Activated CD4-positive, alpha-beta T cell treated with anti-CD3 and anti-CD28 coated beads, Interleukin-2, amount 10 ng/mL, durations not matched to agents 7 days and 5 days (primary cell): ENCODE results near the gene SLC22A4. TPM values are rescaled to one million over a fixed set of nuclear protein-coding genes. Genes with fewer than 3 reads are reported as not detected.

ENCODE experiments used
- CTCF ChIA-PET: fragments of 350-600 bp; sonication (Branson Sonifier 250); formaldehyde crosslinking; loops from one replicate; lab custom pipeline; 2021; ENCODE audit warnings: antibody characterized with exemption; lab: Charles Lee
- POLR2A ChIA-PET: fragments of 350-600 bp; sonication (Branson Sonifier 250); formaldehyde crosslinking; loops from one replicate; lab custom pipeline; 2021; ENCODE audit warnings: antibody characterized with exemption; lab: Charles Lee
- DNase-seq: peaks from one replicate; pipeline ENCODE4 v3.0.0-alpha.2; 2020
- H3K27ac Mint-ChIP-seq: one replicate; pipeline ENCODE4 v1.8.0; 2021; ENCODE audit warnings: mild to moderate bottlenecking, moderate library complexity, mixed read lengths
- H3K27me3 Mint-ChIP-seq: one replicate; pipeline ENCODE4 v1.8.0; 2021; ENCODE audit warnings: mixed read lengths
- H3K36me3 Mint-ChIP-seq: one replicate; pipeline ENCODE4 v1.8.0; 2021; ENCODE audit warnings: low read depth, mixed read lengths
- H3K4me1 Mint-ChIP-seq: one replicate; pipeline ENCODE4 v1.8.0; 2021; ENCODE audit warnings: mixed read lengths
- H3K4me3 Mint-ChIP-seq: one replicate; pipeline ENCODE4 v1.8.0; 2021; ENCODE audit warnings: mild to moderate bottlenecking, moderate library complexity, mixed read lengths
- H3K9me3 Mint-ChIP-seq: one replicate; pipeline ENCODE4 v1.8.0; 2021; ENCODE audit warnings: mixed read lengths
- total RNA-seq, 2 experiments: library from RNA; stranded (reverse); gene quantifications; one replicate each; pipeline ENCODE4 v1.2.3, GENCODE V29; 2021

The SLC22A4 gene
- total RNA-seq, 2 experiments from 2014 or later = not detected

DNA sequence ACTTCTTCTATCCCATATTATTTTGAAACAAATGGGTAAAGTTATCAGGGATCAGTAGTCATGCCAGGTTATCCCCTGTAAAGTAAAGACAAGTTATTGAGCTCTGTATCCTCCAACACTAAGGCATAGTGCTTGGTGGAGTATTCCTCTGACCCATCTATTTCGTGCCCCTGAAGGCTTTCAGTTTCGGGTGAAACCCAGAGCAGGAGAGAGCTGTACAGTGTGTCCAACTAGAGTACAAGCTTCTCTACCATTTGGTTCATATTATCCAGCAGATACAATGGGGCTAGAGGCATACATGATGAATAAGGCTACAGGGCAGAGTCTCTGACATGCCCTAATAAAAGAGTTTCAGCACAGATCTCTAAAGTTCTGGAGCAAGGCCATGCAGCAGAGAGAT, 3.2 kb upstream of the SLC22A4 start:
- Mint-ChIP-seq H3K27ac (no peak overlapping the region), H3K9me3 (no peaks in the 10 kb centered on the region), H3K27me3 (peaks cover 19% of the 10 kb centered on the region), H3K4me3 (no peak overlapping the region), H3K4me1 (peaks cover 19% of the 10 kb centered on the region), H3K36me3 (no peaks in the 10 kb centered on the region)
- CTCF ChIA-PET = interaction anchor here (1.2 to 1.7 kb wide), 3 partner anchors 8 to 19 kb away, joined by 3 to 5 read pairs (median 4); no protein-coding TSS in a partner anchor
- no peak for DNase-seq
- POLR2A ChIA-PET = no interaction called here

- ChIA-PET POLR2A (no interaction called here), CTCF (interaction anchor here (0.8 to 2.1 kb wide), 6 partner anchors 8 to 28 kb away, joined by 3 to 6 read pairs (median 4); no protein-coding TSS in a partner anchor)
- DNase-seq = peak; percentile 43
- peak overlapping the region; percentile 83 for H3K4me3 Mint-ChIP-seq
- no peak overlapping the region for H3K27ac Mint-ChIP-seq
- H3K36me3 Mint-ChIP-seq = no peaks in the 10 kb centered on the region
- H3K9me3 Mint-ChIP-seq = no peaks in the 10 kb centered on the region
- peaks cover 23% of the 10 kb centered on the region for H3K4me1 Mint-ChIP-seq
- H3K27me3 Mint-ChIP-seq = peaks cover 19% of the 10 kb centered on the region
Observed at GRCh38 chr5:132293066-132293991, 865 bp upstream of the SLC22A4 start.

GRCh38 chr5:132294728-132295504, 722 bp downstream of the SLC22A4 start:
- CTCF ChIA-PET = interaction anchor here (0.9 to 1.8 kb wide), 3 partner anchors 9 to 16 kb away, joined by 3 to 6 read pairs (median 5); no protein-coding TSS in a partner anchor
- Mint-ChIP-seq H3K27me3 (peaks cover 17% of the 10 kb centered on the region), H3K9me3 (no peaks in the 10 kb centered on the region), H3K27ac (peak overlapping the region; percentile 28), H3K4me3 (peak overlapping the region; percentile 83), H3K4me1 (peaks cover 24% of the 10 kb centered on the region), H3K36me3 (no peaks in the 10 kb centered on the region)
- POLR2A ChIA-PET = no interaction called here
- peak; percentile 48 for DNase-seq

- no peaks in the 10 kb centered on the region for H3K9me3 Mint-ChIP-seq
- H3K27ac Mint-ChIP-seq = no peak overlapping the region
- peak overlapping the region; percentile 83 for H3K4me3 Mint-ChIP-seq
- ChIA-PET POLR2A (no interaction called here), CTCF (interaction anchor here (0.6 to 0.9 kb wide), 2 partner anchors 13 to 444 kb away, joined by 3 to 6 read pairs; no protein-coding TSS in a partner anchor)
- H3K27me3 Mint-ChIP-seq = peaks cover 13% of the 10 kb centered on the region
- DNase-seq = no peak
- H3K4me1 Mint-ChIP-seq = peaks cover 24% of the 10 kb centered on the region
- no peaks in the 10 kb centered on the region for H3K36me3 Mint-ChIP-seq
Observed at GRCh38 chr5:132295505-132296411, 1.6 kb downstream of the SLC22A4 start.

GRCh38 chr5:132296412-132297016, 2.3 kb downstream of the SLC22A4 start:
- H3K36me3 Mint-ChIP-seq = no peaks in the 10 kb centered on the region
- H3K27me3 Mint-ChIP-seq = peaks cover 7% of the 10 kb centered on the region
- CTCF ChIA-PET = interaction anchor here (0.6 kb wide), 1 partner anchor 443 kb away, joined by 6 read pairs; no protein-coding TSS in a partner anchor
- H3K4me1 Mint-ChIP-seq = peaks cover 24% of the 10 kb centered on the region
- no peaks in the 10 kb centered on the region for H3K9me3 Mint-ChIP-seq
- no peak for DNase-seq
- POLR2A ChIA-PET = no interaction called here
- H3K4me3 Mint-ChIP-seq = no peak overlapping the region
- H3K27ac Mint-ChIP-seq = no peak overlapping the region

- H3K27me3 Mint-ChIP-seq = peaks cover 6% of the 10 kb centered on the region
- CTCF ChIA-PET = no interaction called here
- no peak overlapping the region for H3K4me3 Mint-ChIP-seq
- no peak overlapping the region for H3K27ac Mint-ChIP-seq
- H3K36me3 Mint-ChIP-seq = no peaks in the 10 kb centered on the region
- POLR2A ChIA-PET = no interaction called here
- no peak for DNase-seq
- H3K4me1 Mint-ChIP-seq = peaks cover 24% of the 10 kb centered on the region
- H3K9me3 Mint-ChIP-seq = no peaks in the 10 kb centered on the region
Observed at GRCh38 chr5:132297211-132297940, 3.2 kb downstream of the SLC22A4 start.

- H3K36me3 Mint-ChIP-seq = no peaks in the 10 kb centered on the region
- H3K4me1 Mint-ChIP-seq = peaks cover 23% of the 10 kb centered on the region
- no peak overlapping the region for H3K4me3 Mint-ChIP-seq
- no peaks in the 10 kb centered on the region for H3K9me3 Mint-ChIP-seq
- peaks cover 2% of the 10 kb centered on the region for H3K27me3 Mint-ChIP-seq
- POLR2A ChIA-PET = no interaction called here
- no peak for DNase-seq
- CTCF ChIA-PET = no interaction called here
- H3K27ac Mint-ChIP-seq = no peak overlapping the region
Observed at GRCh38 chr5:132298298-132299212, 4.4 kb downstream of the SLC22A4 start.

- no peaks in the 10 kb centered on the region for H3K9me3 Mint-ChIP-seq
- no peaks in the 10 kb centered on the region for H3K27me3 Mint-ChIP-seq
- peaks cover 15% of the 10 kb centered on the region for H3K4me1 Mint-ChIP-seq
- no peaks in the 10 kb centered on the region for H3K36me3 Mint-ChIP-seq
- DNase-seq = no peak
- ChIA-PET POLR2A (no interaction called here), CTCF (no interaction called here)
- H3K4me3 Mint-ChIP-seq = no peak overlapping the region
- H3K27ac Mint-ChIP-seq = no peak overlapping the region
Observed at GRCh38 chr5:132299917-132300316, 5.7 kb downstream of the SLC22A4 start.

DNA sequence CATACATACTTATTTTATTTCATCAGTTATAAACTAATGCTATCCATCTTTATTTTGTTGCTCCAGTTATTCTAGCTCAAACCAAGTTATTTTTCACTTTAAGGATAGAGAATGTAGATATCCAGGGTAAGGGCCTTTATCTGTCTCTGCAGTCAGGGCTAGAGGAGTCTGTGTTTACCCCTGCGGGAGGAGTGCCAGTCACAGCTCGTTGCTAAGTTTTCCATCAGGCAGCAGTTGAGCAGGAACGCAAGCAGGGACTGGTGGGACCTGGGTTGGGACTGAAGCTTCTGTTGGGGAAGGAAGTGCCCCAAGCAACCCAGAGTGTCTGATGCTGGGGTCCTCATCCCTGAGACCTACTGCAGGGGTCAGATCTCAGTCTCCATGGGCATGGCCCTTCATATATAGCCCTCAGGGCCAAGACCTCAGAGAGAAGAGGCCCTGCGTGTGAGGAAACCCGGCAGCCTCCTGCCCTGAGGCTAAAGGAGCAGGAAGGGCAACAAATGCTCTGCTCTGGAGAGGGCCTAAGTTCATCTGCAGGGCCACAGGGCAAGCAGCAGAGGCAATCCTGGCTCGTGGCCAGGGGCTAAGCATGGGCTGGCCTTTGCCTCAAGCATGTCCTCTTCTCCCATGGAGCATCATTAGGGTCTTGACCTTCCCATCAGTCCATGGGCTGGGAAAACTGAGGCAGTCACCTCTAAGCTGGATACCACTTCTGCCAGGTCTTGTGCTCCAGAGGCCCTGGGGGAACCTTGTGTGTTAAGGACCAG, 6.6 kb downstream of the SLC22A4 start:
- CTCF ChIA-PET = interaction anchor here (0.9 to 1.4 kb wide), 2 partner anchors 9 to 15 kb away, joined by 3 read pairs; no protein-coding TSS in a partner anchor
- Mint-ChIP-seq H3K4me3 (no peak overlapping the region), H3K27ac (no peak overlapping the region), H3K9me3 (peaks cover 2% of the 10 kb centered on the region), H3K27me3 (peaks cover 4% of the 10 kb centered on the region), H3K36me3 (peaks cover 2% of the 10 kb centered on the region), H3K4me1 (peaks cover 7% of the 10 kb centered on the region)
- POLR2A ChIA-PET = no interaction called here
- no peak for DNase-seq
